DLD1 (cell line): Measurements from ENCODE around the gene GPX1.
"Not testable (repeated sequence)": the region's sequence is repeated elsewhere in the genome, so short reads cannot be mapped to it uniquely, and the experiment has no call there.

Experiments
- in situ Hi-C: cut with HindIII; loops from 2 replicates; pipeline ENCODE4 v1.10.0; 2017; ENCODE audit warnings: low sequenced_read_pairs

The GPX1 gene

DNA sequence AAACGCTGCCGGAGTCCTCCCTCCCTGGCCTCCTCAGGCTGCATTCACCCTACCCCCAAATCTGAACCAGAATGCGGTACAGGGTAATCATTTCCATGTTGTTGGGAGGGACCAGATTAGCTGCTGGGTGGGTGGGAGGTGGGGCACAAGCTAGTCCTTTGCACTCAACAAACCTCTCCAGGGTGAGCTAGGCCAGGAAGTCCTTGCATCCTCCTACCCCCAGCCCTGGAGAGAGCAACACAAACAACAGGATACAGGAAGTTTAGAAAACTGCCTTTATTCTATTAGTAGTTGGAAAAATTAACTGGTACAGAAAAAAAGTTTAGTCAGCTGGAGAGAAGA lies 702 bp upstream of the GPX1 start:
- in situ Hi-C loops: no loop called here

DNA sequence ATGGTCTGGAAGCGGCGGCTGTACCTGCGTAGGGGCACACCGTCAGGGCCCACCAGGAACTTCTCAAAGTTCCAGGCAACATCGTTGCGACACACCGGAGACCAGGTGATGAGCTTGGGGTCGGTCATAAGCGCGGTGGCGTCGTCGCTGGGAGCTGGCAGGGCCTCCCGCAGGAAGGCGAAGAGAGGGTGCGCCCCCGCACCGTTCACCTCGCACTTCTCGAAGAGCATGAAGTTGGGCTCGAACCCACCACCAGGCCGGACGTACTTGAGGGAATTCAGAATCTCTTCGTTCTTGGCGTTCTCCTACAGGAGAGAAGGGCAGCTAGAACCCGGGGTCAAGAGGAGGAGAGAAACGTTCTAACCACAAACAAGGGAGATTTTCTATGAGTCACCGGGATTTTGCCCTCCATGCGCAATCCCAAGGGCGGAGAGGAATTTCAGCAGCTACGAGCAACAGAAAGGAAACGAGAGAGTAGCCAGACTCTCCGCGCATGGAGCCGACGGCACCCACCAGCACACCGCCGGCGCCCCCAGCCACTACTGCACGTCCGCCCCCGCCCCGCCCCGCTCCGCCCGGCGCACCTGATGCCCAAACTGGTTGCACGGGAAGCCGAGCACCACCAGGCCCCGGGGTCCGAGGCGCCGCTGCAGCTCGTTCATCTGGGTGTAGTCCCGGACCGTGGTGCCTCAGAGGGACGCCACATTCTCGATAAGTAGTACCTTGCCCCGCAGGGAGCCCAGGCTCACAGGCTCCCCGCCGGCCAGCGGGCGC lies 523 bp downstream of the GPX1 start:
- in situ Hi-C loops: not testable (repeated sequence)

DNA sequence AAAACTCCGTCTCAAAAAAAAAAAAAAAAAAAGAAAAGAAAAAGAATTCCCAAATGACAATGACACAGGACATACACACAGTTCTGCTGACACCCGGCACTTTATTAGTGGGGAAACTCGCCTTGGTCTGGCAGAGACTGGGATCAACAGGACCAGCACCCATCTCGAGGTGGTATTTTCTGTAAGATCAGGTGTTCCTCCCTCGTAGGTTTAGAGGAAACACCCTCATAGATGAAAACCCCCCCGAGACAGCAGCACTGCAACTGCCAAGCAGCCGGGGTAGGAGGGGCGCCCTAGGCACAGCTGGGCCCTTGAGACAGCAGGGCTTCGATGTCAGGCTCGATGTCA lies 1.1 kb downstream of the GPX1 start:
- in situ Hi-C loops: not testable (repeated sequence)

DNA sequence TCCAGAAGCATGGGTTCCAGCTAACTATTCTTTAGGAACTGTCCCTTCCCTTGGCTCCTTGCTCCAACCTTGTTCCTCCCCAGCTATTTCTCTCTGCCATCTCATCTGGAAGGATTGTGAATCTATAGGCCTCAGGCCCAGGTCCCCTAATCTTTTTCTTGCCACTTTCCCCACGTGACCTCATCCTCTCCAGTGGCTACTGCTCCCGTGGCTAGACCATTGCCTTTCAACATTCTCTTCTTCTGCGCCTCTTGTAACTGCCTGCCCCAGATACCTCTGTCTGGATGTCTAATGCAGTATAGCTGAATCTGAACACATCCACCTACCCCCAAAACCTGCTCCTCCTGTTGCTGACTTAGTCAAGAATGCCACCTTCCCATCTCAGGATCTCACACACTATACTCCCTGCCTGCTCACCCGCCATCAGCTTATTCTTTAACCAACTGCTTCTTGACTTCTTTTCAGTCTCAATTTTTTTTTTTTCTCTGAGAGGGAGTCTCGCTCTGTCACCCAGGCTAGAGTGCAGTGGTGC lies 5.2 kb downstream of the GPX1 start:
- in situ Hi-C loops: no loop called here

DNA sequence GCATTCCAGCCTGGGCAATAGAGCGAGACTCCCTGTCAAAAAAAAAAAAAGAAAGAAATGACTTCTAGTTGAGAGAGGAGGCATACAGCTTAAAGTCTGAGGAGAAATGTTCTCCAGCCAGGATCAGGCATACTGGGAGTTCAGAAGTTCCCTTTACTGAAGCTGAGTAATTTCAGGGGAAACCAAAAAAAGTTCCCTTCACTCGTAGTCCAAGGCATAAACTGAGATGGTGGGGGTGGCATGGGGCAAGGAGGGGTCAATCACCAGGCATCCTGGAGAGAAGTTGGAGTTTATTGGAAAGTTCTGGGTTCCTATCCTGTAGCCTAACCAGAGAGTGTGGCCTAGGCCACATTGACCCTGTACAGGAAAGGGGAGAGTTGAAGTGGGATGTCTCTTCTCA lies 5.9 kb downstream of the GPX1 start:
- in situ Hi-C loops: no loop called here

DNA sequence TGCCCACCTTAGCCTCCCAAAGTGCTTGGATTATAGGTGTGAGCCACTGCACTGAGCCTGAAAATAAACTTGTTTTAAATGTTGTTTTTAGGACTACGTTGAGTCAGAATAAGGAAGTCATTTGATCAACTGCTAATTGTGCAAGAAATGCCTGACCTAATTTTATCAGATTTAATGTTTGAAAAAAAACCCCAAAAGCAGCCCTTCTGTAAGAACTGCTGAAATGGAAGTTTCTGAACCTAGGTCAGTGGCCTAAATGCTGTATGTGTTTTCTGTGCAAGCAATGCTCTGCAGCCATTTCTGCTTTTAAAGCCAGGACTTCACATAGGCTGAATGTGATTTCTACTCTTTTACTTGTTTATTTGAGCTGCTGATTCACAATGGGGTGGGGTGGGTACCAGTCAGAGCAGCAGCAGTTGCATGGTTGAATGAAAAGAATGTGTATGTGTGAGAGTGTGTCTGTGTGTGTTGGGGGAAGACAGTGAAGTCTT lies 6.6 kb downstream of the GPX1 start:
- in situ Hi-C loops: no loop called here

DNA sequence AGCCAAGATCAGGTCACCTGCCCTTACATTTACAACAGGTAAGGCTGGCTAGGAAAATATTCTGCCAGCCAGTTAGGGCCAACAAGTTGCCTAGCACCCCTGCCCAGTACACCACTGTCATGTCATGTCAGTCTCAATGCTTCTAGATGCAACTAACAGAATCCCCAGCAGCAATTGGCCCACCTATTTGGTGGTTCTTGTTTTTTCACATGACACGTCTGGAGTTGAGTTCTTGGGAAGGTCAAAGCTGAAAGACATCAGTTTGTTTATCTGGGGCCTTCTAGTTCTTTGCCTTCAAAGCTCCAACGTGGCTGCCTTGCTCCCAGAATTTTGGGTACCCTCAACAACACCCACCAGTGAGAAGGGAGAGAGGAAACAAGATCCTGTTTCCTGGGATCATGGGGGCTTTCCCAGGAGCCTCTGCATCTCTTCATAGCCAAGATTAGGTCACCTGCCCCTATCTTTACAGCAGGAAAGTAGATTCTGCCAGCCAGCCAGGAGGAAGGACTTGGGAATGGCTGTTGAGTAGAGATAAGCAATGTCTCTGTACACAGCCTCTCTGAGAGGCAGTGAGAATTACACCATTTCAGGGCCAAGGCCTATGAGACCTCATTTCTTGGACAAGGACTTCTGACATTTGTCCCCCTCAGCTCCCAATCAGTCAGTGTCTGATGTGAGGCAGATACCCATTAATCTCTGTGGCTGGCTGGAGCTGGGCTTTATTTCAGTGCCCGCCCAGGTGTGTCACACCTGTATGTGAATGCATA lies 8.6 kb downstream of the GPX1 start:
- in situ Hi-C loops: no loop called here

DNA sequence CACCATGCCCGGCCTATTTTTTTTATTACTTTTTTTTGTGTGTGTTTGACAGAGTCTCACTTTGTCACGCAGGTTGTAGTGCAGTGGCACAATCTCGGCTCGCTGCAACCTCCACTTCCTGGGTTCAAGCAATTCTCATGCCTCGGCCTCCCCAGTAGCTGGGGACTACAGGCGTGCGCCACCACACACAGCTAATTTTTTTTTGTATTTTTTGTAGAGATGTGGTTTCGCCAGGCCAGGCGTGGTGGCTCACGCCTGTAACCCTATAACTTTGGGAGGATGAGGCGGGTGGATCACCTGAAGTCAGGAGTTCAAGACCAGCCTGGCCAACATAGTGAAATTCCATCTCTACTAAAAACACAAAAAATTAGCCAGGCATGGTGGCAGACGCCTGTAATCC lies 9.8 kb downstream of the GPX1 start:
- in situ Hi-C loops: not testable (repeated sequence)

DNA sequence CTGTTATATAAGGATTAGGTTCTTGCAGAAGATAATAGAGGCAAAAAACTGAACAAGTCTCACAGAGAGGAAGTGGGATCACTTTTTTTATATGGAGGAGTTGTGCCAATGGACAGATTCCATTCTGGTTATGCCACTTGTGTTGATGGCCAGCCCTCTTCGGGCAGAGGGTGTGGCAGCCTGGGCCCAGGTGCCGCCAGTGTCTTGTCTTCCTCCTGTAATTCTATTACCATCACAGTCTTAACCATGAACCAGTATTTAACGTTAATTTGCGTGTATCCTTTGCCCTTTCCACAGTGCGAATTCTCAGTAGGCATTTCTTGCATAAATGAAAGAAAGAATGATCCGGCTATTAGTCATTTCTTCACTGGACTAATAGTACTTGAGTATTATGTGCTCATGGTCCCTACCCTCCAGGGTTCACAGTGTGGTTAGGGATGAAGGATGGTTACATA lies 11.3 kb downstream of the GPX1 start:
- in situ Hi-C loops: no loop called here

DNA sequence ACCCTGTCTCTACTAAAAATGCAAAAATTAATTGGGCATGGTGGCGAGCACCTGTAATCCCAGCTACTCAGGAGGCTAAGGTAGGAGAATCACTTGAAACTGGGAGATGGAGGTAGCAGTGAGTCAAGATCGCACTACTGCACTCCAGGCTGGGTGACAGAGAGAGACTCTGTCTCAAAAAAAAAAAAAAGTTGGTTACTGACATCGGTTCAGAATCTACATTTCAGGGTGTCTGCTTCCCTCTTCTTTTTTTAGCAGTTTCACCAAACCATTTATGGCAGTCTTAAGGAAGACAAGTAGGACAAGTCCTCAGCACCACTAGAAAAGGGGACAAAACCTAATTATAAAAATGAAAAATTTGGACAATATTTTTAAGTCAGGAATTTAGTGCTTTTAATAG lies 15.0 kb downstream of the GPX1 start:
- in situ Hi-C loops: no loop called here

DNA sequence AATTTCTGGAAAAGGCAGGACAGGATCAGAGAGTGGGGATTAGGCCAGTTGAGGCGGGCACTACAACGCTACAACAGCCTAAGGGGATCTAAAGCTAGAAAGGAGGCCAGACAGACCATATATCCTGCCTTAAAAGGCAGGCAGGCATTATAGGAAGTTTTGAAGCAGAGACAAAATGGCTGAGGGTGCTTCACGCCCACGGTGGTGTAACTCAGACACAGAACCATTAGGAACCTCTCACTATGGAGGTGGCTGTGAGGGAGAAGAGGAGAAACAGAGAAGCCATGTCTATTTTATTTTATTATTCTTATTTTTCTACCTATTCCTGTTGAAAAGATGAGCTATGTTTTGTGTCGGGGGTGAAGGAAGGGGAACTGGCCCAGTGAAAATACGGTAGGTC lies 16.2 kb downstream of the GPX1 start:
- in situ Hi-C loops: no loop called here

DNA sequence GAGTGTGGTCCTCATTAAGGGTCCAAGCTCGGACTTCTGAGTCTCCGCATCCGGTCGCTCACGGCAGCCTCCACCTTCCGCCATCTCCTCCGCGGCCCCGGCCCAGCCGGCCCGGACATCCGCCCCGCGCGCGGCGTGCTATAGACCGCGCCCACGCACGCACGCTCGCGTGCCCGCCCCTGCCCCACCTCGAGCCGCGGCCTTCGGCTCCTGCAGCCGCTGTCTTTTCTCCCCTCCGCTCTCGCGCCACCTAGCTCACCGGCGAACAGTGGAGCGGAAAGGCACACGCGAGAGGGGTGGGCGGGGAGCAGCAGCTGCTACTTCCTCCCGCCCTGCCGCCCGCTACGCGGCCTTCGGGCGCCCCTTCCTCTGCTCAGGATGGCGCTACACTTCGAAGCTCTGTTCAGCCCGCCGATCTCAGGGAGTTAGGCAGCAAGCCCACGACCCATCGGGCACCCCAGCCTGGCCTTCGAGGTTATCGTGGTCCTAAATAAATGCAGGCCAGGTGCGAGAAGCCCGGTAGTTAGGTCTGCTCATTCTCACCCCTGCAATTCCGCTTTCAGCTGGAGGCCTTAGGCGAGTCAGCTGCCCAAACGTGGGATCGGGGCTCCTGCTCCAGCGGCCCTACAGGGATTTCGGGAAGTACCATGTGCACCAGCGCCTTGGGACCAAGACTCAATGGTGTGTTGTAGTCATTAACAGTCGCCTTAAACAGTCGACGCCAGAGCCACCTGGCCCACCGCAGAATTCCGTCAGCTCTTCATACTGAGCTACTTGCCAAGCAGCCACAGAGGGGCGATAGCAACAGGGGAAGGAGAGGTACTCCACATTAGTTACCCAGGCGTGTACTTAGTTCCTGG lies 18.0 kb downstream of the GPX1 start, which contains the start of gene USP4:
Gene USP4, minus strand, starts transcription at position 113 of the 860 bp plus-strand sequence. Its CDS starts 29 bp downstream, at position 84.
- in situ Hi-C loops: no loop called here

DNA sequence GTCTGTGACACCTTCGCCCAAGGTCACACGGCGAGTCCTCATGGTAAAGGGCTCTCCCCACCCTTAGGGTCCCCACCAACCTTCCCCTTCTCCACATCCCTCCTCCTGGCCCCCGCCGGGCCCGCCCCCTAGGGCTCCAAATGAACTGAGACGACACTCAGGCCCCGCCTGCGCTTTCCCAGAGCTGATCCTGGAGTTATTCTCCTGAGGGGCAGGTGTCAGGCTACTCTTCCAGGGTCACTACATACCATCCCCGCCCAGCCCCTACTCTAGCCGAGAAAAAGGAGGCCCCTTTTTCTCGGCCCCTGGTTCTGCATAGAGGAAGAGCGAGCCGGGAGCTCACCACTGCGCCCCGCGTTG lies 18.6 kb downstream of the GPX1 start:
- in situ Hi-C loops: no loop called here

DNA sequence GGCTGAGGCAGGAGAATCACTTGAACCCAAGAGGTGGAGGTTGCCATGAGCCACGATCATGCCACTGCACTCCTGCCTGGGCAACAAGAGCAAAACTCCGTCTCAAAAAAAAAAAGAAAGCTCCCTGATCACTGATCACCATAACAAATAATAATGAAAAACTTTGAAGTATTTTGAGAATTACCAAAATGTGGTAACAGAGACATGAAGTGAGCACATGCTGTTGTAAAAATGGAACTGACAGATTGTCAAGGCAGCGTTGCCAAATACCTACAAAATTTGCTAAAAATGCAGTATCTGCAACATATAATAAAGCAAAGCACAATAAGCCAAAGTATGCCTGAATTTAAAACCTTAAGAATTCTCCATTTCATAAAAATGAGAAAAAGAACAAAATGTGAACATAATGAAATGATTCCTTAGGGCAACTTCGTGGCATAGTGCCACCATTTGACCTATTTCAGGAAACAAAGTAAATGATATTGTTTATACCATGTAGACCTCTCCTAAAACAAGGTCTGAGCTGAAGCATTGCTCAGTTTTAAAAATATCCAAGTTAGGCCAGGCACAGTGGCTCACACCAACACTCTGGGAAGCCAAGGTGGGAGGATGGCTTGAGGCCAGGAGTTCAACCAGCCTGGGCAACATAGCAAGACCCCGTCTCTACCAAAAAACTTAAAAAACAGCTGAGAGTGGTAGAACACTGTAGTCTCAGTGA lies 24.1 kb downstream of the GPX1 start:
- in situ Hi-C loops: no loop called here

DNA sequence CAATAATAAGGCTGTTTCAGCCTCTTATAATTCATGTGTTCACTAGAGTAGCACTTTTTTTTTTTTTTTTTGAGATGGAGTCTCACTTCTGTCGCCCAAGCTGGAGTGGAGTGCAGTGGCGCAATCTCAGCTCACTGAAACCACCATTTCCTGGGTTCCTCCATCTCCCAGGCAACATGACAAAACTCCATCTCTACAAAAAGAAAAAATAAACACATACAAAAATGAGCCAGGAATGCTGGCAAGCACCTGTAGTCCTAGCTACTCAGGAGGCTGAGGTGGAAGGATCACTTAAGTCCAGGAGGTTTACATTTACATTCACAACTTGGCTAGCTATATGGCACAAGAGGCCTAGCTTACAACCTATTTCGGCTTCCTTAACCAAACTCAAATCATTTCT lies 25.1 kb downstream of the GPX1 start:
- in situ Hi-C loops: no loop called here

DNA sequence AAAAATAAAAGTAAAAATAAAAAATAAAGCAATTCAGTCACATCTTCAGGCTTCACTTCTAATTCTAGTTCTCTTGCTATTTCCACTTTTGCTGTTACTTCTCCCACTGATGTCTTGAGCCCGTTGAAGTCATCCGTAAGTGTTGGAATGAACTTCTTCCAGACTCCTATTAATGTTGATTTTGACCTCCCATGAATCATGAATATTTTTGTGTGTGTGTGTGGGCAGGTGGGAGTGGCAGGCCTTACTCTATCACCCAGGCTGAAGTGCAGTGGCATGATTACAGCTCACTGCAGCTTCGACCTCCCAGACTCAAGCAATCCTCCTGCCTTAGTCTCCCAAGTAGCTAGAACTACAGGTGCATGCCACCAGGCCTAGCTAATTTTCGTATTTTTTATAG lies 29.0 kb downstream of the GPX1 start:
- in situ Hi-C loops: no loop called here

DNA sequence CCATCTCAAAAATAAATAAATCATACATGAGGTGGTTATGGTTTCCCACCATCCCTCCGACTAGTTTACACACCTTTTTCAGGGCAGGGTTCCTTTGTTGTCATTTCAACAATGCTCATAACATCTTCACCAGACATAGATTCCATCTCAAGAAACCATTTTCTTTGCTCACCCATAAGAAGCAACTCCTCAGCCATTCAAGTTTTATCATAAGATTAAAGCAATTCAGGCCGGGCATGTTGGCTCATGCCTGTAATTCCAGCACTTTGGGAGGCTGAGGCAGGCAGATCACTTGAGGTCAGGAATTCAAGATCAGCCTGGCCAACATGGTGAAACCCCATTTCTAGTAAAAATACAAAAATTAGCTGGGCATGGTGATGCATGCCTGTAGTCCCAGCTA lies 29.8 kb downstream of the GPX1 start:
- in situ Hi-C loops: not testable (repeated sequence)

DNA sequence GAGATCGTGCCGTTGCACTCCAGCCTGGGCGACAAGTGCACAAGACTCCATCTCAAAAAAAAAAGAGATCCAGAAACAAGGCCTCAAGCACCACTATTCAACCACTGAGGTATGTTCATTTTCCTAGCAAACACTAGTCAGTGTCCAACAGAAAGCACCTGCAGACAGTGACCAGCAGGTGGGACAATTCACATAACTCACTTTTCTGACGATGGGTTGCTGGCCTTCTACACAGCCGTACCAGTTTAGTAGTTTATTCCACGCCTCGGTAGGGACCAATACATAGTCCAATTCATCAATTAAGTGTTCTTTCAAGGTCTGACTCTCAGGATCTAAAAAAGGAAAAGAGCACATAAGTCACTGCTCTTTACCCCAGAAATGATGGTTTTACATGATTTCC lies 30.7 kb downstream of the GPX1 start:
- in situ Hi-C loops: no loop called here

DNA sequence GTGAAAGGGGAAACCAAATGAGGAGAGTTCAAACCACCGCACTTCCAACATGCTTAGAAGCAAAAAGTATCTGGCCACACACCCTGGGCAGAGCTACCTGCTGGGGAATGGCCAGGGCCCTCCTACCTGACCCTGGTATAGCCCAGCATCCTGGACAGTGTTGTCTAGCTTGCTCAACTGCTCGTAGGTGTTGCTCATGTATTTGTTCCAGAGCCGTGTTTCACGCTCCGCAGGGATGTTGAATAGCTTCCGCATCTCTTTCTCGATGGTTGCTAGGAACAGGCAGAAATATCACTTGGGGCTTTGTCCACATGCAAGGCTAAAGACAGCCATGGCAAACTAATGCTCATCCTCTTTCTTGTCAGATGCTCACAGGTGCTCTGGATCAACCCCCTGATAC lies 33.4 kb downstream of the GPX1 start:
- in situ Hi-C loops: no loop called here

DNA sequence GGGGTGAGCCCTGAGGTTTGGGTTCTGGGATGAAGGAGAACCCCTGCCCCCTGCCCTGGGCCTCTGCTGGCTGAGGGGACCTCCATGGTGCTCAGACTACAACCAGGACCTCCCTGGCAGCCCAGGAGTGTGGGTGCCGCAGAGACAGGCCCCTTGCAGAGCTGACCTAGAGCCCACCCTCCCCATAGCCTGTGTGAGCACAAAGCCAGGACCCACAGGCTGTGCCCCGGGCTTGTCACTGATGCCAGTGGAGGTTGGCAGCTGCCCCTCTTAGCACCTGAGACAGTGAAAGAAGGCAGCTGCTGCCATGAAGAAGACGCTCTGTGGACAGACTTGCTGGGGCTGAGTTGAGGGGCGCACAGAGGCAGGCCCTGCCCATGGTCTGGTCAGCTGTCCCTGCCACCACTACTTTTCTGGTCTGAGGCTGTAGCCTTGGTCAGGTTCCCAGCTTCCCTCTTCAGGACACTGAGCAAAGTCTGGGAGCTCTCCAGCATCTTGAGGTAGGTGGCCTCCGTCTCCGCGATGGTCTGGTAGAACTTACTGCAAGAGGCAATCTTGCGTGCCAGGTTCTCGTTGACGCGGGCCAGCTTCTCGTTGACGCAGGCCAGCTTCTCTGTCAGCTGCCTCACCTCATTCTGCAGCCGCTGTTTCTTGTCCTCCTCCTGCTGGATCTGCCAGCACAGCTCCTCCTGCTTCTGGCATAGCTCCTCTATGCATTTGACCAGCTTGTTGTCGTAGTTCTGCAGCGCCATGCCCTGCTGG lies 41.3 kb downstream of the GPX1 start:
- in situ Hi-C loops: no loop called here
